ENCODE results near the gene MSI1. TPM values are rescaled to one million over a fixed set of nuclear protein-coding genes. Genes with fewer than 3 reads are reported as not detected.

MSI1 gene
- total and polyA plus RNA-seq, 2 experiments from 2014 or later = 12.8 to 16.9 TPM

GRCh38 chr12:120416490-120417216 is 47.7 kb upstream of the MSI1 start:
- H3K4me2 ChIP-seq = no peak overlapping the region
- H3K27ac ChIP-seq (ENCODE audit: low read depth) = no peak overlapping the region
- H3K4me3 Mint-ChIP-seq = no peak overlapping the region
- no peaks in the 10 kb centered on the region for H3K36me3 ChIP-seq (ENCODE audit: insufficient read depth)
- no peaks in the 10 kb centered on the region for H4K20me1 ChIP-seq (replicated peaks; ENCODE audit: insufficient read depth)
- no peaks in the 10 kb centered on the region; the same call in 2 of the 3 replicates for H3K9me3 Mint-ChIP-seq
- H3K36me3 Mint-ChIP-seq (ENCODE audit: low read depth) = no peaks in the 10 kb centered on the region
- DNase-seq (ENCODE audit: low spot score) (no peak), ATAC-seq (no peak)
- no peak overlapping the region for H3K4me3 ChIP-seq
- peaks cover 18% of the 10 kb centered on the region for H3K4me1 Mint-ChIP-seq
- no peak for TF ChIP-seq REST (IDR thresholded peaks at IDR 0.05; ENCODE audit: unreplicated experiment)
- TF ChIP-seq CTCF (conservative IDR thresholded peaks at IDR 0.05; ENCODE audit: low read depth in 2 of 2) = no peak
- TF ChIP-seq NANOG (IDR thresholded peaks at IDR 0.05; ENCODE audit: borderline replicate concordance) = no peak
- no peak for TF ChIP-seq ZNF331 (CRISPR knock-in tag; IDR thresholded peaks at IDR 0.05; ENCODE audit: low read depth)
- no peak for TF ChIP-seq EZH2 (IDR thresholded peaks at IDR 0.05; ENCODE audit: low read depth, unreplicated experiment)
- no peak for TF ChIP-seq CREB1 (CRISPR knock-in tag; IDR thresholded peaks at IDR 0.05; ENCODE audit: low read depth)
- no peak for TF ChIP-seq ZNF462 (CRISPR knock-in tag; IDR thresholded peaks at IDR 0.05)
- peaks cover 11% of the 10 kb centered on the region for H3K27me3 Mint-ChIP-seq (ENCODE audit: insufficient read depth, low read depth, poor library complexity)
- no peaks in the 10 kb centered on the region; the same call in 1 of the 2 replicates for H3F3A ChIP-seq (replicated peaks; ENCODE audit: low read depth)
- no peaks in the 10 kb centered on the region for H3K79me2 ChIP-seq (replicated peaks; ENCODE audit: insufficient read depth)
- H2AFZ ChIP-seq = no peak overlapping the region
- no peaks in the 10 kb centered on the region for H3K27me3 ChIP-seq (ENCODE audit: insufficient read depth)
- no peaks in the 10 kb centered on the region for H3K9me2 ChIP-seq (ENCODE audit: insufficient read depth)
- H3K27ac Mint-ChIP-seq = no peak overlapping the region
- peaks cover 14% of the 10 kb centered on the region for H3K4me1 ChIP-seq (ENCODE audit: insufficient read depth)
